ENCODE results near the gene SLC7A14. TPM values are rescaled to one million over a fixed set of nuclear protein-coding genes. Genes with fewer than 3 reads are reported as not detected.

SLC7A14 gene
- total RNA-seq, 2 donors from 2014 or later = not detected

DNA sequence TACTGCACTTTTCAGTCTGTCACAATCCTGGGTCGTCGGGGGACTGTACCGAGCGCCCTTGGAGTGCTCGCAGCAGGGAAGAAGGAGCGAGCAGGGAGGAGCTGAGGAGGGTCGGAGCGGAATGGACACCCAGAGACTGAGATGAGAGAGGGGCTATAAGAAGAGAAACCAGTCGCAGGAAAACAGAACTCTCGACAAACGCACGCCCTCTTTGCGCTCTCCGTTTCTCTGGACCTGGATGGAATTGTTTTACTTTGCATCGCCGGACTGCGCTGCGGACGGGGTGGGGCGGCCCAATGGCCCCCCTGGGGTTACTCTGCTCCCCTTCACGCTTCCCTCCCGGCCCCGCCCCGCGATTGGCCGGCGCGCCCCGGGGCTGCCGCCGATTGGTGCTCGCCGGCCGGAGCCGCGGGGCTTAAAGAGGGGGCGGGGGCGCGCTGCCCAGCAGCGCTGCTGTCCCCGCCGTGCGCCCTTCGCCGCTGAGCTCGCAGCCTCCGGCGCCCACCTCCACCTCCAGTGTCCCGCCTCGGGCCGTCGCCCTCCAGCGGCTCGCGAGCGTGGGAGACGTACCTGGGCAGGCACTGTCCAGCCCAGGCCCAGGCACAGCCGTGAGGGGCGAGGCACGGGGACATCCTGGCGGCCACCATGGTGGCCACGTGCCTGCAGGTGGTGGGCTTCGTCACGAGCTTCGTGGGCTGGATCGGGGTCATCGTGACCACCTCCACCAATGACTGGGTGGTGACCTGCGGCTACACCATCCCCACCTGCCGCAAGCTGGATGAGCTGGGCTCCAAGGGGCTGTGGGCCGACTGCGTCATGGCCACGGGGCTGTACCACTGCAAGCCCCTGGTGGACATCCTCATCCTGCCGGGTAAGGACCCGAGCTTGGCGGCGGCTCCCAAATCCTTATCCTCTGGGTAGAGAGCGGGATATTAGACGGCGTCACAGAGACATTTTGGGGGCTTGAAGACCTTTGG, 167.2 kb downstream of the SLC7A14 start, which contains the start of gene CLDN11:
CLDN11 (plus strand) TSS at position 447 of the 977 bp plus-strand sequence; CDS start at position 646, 199 bp downstream.
- ATAC-seq (replicated peaks in 1 of 2) (peak; percentile 57 to 68), DNase-seq (peak in 1 of 2 donors; percentile 11)
- H3K9me3 Mint-ChIP-seq = no peaks in the 10 kb centered on the region
- H3K27me3 Mint-ChIP-seq (ENCODE audit: low read depth) = peaks cover 40% of the 10 kb centered on the region
- peak within 1 kb of the TSS; percentile 84 to 93 for H3K4me3 Mint-ChIP-seq
- peaks cover 0 to 2% of the 10 kb centered on the region in 2 donors for H3K36me3 Mint-ChIP-seq (ENCODE audit: insufficient read depth in 2 of 2)
- H3K27ac Mint-ChIP-seq = no peak within 1 kb of the TSS
- peaks cover 15% of the 10 kb centered on the region for H3K4me1 Mint-ChIP-seq (ENCODE audit: low read depth)

DNA sequence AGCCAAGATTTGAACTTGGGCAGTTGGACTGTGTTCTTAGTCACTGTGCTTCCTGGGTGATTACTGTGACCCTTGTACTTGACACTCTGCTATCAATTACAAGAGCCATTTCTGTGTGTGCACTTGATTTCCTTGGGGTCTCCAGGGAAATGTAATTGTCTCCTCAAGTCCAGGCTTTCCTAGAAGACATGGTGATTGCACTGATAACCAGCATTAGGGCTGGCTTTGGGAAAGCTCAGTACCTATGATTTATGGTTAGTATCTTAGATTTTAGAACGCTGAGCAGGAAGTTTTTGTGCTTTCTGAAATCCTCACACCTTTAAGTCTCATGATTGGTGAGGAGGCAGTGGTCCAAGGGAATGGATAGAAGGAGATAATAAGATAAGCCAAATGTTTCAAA, 168.8 kb downstream of the SLC7A14 start:
- Mint-ChIP-seq H3K9me3 (no peaks in the 10 kb centered on the region), H3K27me3 (ENCODE audit: low read depth) (peaks cover 46% of the 10 kb centered on the region), H3K4me1 (ENCODE audit: low read depth) (peaks cover 15% of the 10 kb centered on the region), H3K4me3 (no peak overlapping the region), H3K36me3 (ENCODE audit: insufficient read depth in 2 of 2) (peaks cover 0 to 2% of the 10 kb centered on the region in 2 donors), H3K27ac (no peak overlapping the region)
- no peak for DNase-seq
- ATAC-seq (replicated peaks in 1 of 2) = no peak

DNA sequence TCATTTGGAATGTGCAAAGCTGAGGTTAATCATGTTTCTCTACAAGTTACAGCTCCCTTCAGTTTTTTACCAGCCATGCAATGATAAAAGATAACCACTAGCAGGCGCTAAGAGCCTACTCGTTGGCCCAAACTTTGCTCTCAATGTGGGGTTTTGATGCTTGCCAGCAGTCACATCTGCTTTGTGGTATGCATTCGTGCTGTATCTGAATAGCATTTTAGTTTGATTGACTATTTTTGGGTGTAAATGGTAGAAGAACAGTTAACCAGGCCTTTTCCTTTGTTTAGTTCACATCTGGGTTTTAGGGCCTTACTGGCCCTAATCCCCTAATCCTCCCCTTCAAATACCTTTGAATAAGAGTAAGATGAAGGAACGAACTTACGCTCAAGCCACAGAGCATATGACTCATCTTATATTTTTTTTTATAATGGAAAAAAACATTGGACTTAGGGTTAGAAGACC, 171.6 kb downstream of the SLC7A14 start:
- Mint-ChIP-seq H3K9me3 (no peaks in the 10 kb centered on the region), H3K4me3 (no peak overlapping the region), H3K27me3 (ENCODE audit: low read depth) (peaks cover 29% of the 10 kb centered on the region), H3K36me3 (ENCODE audit: insufficient read depth in 2 of 2) (peaks cover 0 to 2% of the 10 kb centered on the region in 2 donors), H3K27ac (no peak overlapping the region), H3K4me1 (ENCODE audit: low read depth) (peaks cover 11% of the 10 kb centered on the region)
- DNase-seq = peak; percentile 29 to 51
- peak; percentile 56 to 65 for ATAC-seq (replicated peaks in 1 of 2)

DNA sequence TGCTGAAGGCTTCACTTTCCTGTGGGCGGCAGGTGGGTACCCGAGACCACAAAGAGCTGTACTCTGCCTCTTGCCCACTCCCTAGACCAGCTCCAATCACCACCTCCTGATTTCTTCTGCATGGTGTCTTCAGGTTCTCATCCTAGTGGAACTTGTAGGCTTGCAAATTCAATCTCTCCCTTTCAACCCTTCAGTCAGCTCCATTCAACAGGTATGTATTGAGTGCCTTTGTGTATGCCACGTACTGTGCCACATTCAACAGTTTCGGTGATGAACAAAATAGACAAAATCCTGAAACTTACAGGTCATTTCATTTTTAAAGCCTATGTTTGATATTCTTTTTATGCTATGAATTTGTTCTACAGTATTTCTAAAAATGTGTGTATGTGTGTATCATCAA, 172.6 kb downstream of the SLC7A14 start:
- DNase-seq = no peak
- Mint-ChIP-seq H3K4me1 (ENCODE audit: low read depth) (peaks cover 9% of the 10 kb centered on the region), H3K36me3 (ENCODE audit: insufficient read depth in 2 of 2) (peaks cover 0 to under 1% of the 10 kb centered on the region in 2 donors), H3K27me3 (ENCODE audit: low read depth) (peaks cover 27% of the 10 kb centered on the region), H3K9me3 (no peaks in the 10 kb centered on the region), H3K4me3 (no peak overlapping the region), H3K27ac (no peak overlapping the region)
- no peak for ATAC-seq (replicated peaks in 1 of 2)

DNA sequence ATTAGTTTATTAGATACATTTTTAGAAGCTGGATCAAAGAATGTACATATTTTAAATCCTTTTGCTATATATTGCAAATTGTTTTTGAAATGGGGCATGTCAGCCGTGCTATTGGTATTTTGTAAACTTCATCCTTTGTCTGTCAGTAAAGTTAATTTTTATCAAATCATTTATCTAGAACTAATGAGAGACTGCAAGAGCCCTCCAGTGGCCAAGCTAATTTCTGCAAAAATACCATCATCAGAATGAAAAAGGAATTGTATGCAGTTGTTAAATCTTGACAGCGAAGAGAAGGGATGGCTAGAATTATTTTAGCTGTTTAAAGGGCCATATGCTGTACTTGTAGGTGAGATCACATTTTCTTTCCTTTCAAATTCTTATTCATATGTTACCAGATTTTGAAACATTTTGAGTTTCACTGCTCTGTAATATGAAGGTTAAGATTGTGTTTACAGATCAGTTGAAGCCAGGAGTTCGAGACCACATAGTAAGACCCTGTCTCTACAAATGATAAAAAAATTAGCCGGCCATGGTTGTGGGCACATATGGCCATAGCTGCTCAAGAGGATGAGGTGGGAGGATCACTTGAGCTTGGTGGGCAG, 175.3 kb downstream of the SLC7A14 start:
- Mint-ChIP-seq H3K9me3 (no peaks in the 10 kb centered on the region), H3K4me3 (no peak overlapping the region), H3K4me1 (ENCODE audit: low read depth) (peaks cover 5% of the 10 kb centered on the region), H3K36me3 (ENCODE audit: insufficient read depth in 2 of 2) (no peaks in the 10 kb centered on the region), H3K27me3 (ENCODE audit: low read depth) (peaks cover 6% of the 10 kb centered on the region), H3K27ac (no peak overlapping the region)
- DNase-seq (no peak), ATAC-seq (replicated peaks in 1 of 2) (no peak)

Other genes with a start within 250 kb of the SLC7A14 start
- 10 to 100 TPM; 36.2 to 37.3 TPM for gene SKIL, start 228.4 kb downstream of the SLC7A14 start, total RNA-seq
- not detected for gene CLDN11, start 167.2 kb downstream of the SLC7A14 start, total RNA-seq

Data from activated T-cell treated with anti-CD3 and anti-CD28 coated beads, Interleukin-2, amount 50 U/mL, for 72 hours (primary cell).